ENCODE data around the gene ORAI2.
"Not testable (repeated sequence)": the region's sequence is repeated elsewhere in the genome, so short reads cannot be mapped to it uniquely, and the experiment has no call there.

DNA sequence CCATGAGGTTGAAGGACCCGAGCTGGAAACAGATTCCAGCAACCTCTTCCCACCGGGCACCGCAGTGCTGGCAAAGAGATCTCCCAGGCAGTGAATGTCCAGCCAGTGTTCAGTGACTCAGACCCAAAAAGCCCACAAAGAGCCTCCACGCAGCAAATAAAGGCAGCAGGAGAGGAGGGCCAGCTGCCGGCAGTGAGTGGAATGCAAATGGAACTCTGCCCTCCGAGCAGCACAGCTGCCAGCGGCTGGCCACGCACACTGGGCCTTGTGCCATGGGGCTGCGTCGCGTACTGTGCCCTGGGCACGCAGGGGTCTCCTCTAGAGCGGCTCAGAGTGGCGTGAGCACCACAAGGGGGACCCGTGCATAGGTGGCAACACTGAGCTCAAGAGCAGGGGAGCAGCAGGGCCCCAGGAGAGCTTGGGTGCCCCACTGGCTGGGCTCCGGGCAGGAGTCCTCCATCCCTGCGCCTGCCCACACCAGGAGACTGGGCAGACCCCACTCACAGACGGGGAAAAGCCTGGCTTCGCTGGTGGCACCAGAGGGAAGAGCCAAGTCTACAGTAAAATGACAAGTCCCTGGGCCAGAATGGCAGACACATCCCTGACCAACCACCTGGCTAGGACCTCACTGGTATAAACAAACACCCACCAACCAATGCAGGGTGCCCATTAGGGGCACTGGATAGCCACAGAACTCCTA, 41.5 kb downstream of the ORAI2 start:
- not testable (repeated sequence) for TF ChIP-seq POLR2A (IDR thresholded peaks at IDR 0.05); POLR2AphosphoS5 (IDR thresholded peaks at IDR 0.05); EP300 (IDR thresholded peaks at IDR 0.05; ENCODE audit: low read depth)
- TF ChIP-seq, protein P1, sequence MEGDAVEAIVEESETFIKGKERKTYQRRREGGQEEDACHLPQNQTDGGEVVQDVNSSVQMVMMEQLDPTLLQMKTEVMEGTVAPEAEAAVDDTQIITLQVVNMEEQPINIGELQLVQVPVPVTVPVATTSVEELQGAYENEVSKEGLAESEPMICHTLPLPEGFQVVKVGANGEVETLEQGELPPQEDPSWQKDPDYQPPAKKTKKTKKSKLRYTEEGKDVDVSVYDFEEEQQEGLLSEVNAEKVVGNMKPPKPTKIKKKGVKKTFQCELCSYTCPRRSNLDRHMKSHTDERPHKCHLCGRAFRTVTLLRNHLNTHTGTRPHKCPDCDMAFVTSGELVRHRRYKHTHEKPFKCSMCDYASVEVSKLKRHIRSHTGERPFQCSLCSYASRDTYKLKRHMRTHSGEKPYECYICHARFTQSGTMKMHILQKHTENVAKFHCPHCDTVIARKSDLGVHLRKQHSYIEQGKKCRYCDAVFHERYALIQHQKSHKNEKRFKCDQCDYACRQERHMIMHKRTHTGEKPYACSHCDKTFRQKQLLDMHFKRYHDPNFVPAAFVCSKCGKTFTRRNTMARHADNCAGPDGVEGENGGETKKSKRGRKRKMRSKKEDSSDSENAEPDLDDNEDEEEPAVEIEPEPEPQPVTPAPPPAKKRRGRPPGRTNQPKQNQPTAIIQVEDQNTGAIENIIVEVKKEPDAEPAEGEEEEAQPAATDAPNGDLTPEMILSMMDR (IDR thresholded peaks at IDR 0.05), result not testable (repeated sequence)
